ENCODE results near the gene ABHD10. TPM values are rescaled to one million over a fixed set of nuclear protein-coding genes. Genes with fewer than 3 reads are reported as not detected.

Gene ABHD10
- total and polyA plus RNA-seq, 7 experiments from 2014 or later = 18.4 to 44.5 (median 37.6) TPM

DNA sequence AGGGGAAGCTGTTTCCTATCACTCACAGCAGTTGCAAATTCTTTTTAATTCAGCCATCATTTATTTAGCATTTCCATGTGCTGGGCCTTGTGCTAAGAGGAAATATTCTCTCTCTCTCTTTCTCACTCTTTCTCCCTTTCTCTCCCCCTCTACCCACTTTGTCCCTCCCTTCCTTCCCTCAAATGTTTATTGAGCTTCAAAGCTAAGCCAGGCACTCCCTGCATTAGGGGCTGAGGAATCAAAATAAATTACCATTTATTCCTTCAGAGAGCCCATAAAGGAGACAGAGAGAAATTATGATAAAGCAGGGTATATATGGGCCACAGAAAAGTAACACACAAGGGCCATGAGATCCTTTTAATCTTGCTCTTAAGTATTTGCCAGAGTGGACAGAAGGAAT, 62.5 kb downstream of the ABHD10 start:
- H3K4me1 ChIP-seq (ENCODE audit: control insufficient read depth in 2 of 2, insufficient read depth in 2 of 2, low read length in 2 of 2) = no peaks in the 10 kb centered on the region
- Mint-ChIP-seq H3K4me1 (no peaks in the 10 kb centered on the region), H3K36me3 (no peaks in the 10 kb centered on the region), H3K4me3 (no peak overlapping the region), H3K9me3 (peaks cover 0 to 4% (median 0%) of the 10 kb centered on the region in 11 donors), H3K27me3 (no peaks in the 10 kb centered on the region), H3K27ac (no peak overlapping the region)
- no peaks in the 10 kb centered on the region for H3K9me3 ChIP-seq (ENCODE audit: control insufficient read depth in 2 of 3, low read length in 3 of 3)
- CTCF ChIA-PET = no interaction called here
- intact Hi-C loops (cut with micrococcal nuclease) = loop anchor here in 1 of 2 donors (5.0 kb wide), 1 partner anchor 46 kb away; the partner anchor contains the start of gene C3orf52
- H3K36me3 ChIP-seq (ENCODE audit: control insufficient read depth in 2 of 3, insufficient read depth in 3 of 3, low read length in 3 of 3) = no peaks in the 10 kb centered on the region
- DNase-seq (no peak), ATAC-seq (no peak)
- no peak overlapping the region for H3K4me3 ChIP-seq (ENCODE audit: low read length)
- no peaks in the 10 kb centered on the region for H3K27me3 ChIP-seq (ENCODE audit: control insufficient read depth in 2 of 2, insufficient read depth in 2 of 2, low read length in 2 of 2)
- no peak overlapping the region for H3K27ac ChIP-seq (ENCODE audit: low read depth, low read length)
- POLR2A ChIA-PET = interaction anchor here (0.6 to 1.2 kb wide), 2 partner anchors 13 to 18 kb away, joined by 3 to 5 read pairs; no protein-coding TSS in a partner anchor

GRCh38 chr3:112042842-112043280, 64.0 kb downstream of the ABHD10 start:
- no peak for ATAC-seq
- Histone ChIP-seq H3K27me3 (ENCODE audit: control insufficient read depth in 2 of 2, insufficient read depth in 2 of 2, low read length in 2 of 2) (no peaks in the 10 kb centered on the region), H3K9me3 (ENCODE audit: control insufficient read depth in 2 of 3, low read length in 3 of 3) (no peaks in the 10 kb centered on the region), H3K36me3 (ENCODE audit: control insufficient read depth in 2 of 3, insufficient read depth in 3 of 3, low read length in 3 of 3) (no peaks in the 10 kb centered on the region), H3K4me1 (ENCODE audit: control insufficient read depth in 2 of 2, insufficient read depth in 2 of 2, low read length in 2 of 2) (no peaks in the 10 kb centered on the region), H3K27ac (ENCODE audit: low read depth, low read length) (no peak overlapping the region), H3K4me3 (ENCODE audit: low read length) (no peak overlapping the region)
- no peak overlapping the region for H3K27ac Mint-ChIP-seq
- no peaks in the 10 kb centered on the region for H3K9me3 Mint-ChIP-seq
- no peak for DNase-seq
- H3K4me3 Mint-ChIP-seq = no peak overlapping the region
- H3K27me3 Mint-ChIP-seq = peaks cover 0 to 1% (median 0%) of the 10 kb centered on the region in 5 donors
- CTCF ChIA-PET = interaction anchor here (0.6 to 1.9 kb wide), 7 partner anchors 8 to 324 kb away, joined by 3 to 8 read pairs (median 3); no protein-coding TSS in a partner anchor
- no peaks in the 10 kb centered on the region for H3K4me1 Mint-ChIP-seq
- H3K36me3 Mint-ChIP-seq = no peaks in the 10 kb centered on the region
- intact Hi-C loops (cut with micrococcal nuclease) = loop anchor here (1.0 to 5.0 kb wide), 7 partner anchors 29 to 374 kb away; partner anchors contain the start of genes C3orf52 (in 2 of the 2) and ABHD10 (in 1 of the 2)
- POLR2A ChIA-PET = no interaction called here

Other genes starting within 250 kb of the ABHD10 start
- gene PHLDB2, start 119.8 kb upstream of the ABHD10 start, total RNA-seq = 1 to 10 TPM in 3 of 5 experiments, under 1 TPM in 2; 0.38 to 6.8 (median 1.6) TPM
- under 1 TPM; 0.15 to 0.45 TPM for gene PHLDB2, start 119.8 kb upstream of the ABHD10 start, polyA plus RNA-seq
- under 1 TPM in 1 of 5 experiments, not detected in 4; 0.51 TPM for gene TAGLN3, start 19.9 kb downstream of the ABHD10 start, total RNA-seq
- not detected for gene TAGLN3, start 19.9 kb downstream of the ABHD10 start, polyA plus RNA-seq
- gene TMPRSS7, start 55.7 kb downstream of the ABHD10 start, total RNA-seq = not detected
- gene TMPRSS7, start 55.7 kb downstream of the ABHD10 start, polyA plus RNA-seq = under 1 TPM in 1 of 2 donors, not detected in 1; 0.09 TPM
- 10 to 100 TPM in 1 of 5 experiments, 1 to 10 TPM in 4; 1.2 to 12.3 (median 1.9) TPM for gene C3orf52, start 107.4 kb downstream of the ABHD10 start, total RNA-seq
- 1 to 10 TPM; 1.3 to 2.1 TPM for gene C3orf52, start 107.4 kb downstream of the ABHD10 start, polyA plus RNA-seq
- gene GCSAM, start 154.2 kb downstream of the ABHD10 start, total RNA-seq = 10 to 100 TPM in 4 of 5 experiments, 1 to 10 TPM in 1; 5.5 to 28.5 (median 18.5) TPM
- gene GCSAM, start 154.2 kb downstream of the ABHD10 start, polyA plus RNA-seq = 10 to 100 TPM; 27.7 to 38.8 TPM

All from naive thymus-derived CD4-positive, alpha-beta T cell (primary cell).